Skin of body (tissue), 2 donors: ENCODE results near the gene SWSAP1. TPM values are rescaled to one million over a fixed set of nuclear protein-coding genes. Genes with fewer than 3 reads are reported as not detected.
"Not testable (repeated sequence)": the region's sequence is repeated elsewhere in the genome, so short reads cannot be mapped to it uniquely, and the experiment has no call there.

Experiments used
- DNase-seq: peaks from one replicate; lab custom pipeline; 2025; lab: John Stamatoyannopoulos, UW
- total RNA-seq: library from RNA; depleted of rRNA; stranded (reverse); fragments of >200 nt; gene quantifications from one replicate; pipeline ENCODE4 v1.2.3, GENCODE V29; 2014

SWSAP1 gene
- total RNA-seq, 1 donor from 2014 or later = 0.30 TPM

- DNase-seq = no peak
Observed at GRCh38 chr19:11378319-11379189, 4.1 kb downstream of the SWSAP1 start.

- not testable (repeated sequence) for DNase-seq
Observed at GRCh38 chr19:11379269-11379845, 4.9 kb downstream of the SWSAP1 start.

GRCh38 chr19:11379857-11380350 lies 5.4 kb downstream of the SWSAP1 start:
- DNase-seq = no peak

GRCh38 chr19:11380653-11381537 lies 6.4 kb downstream of the SWSAP1 start:
- peak; percentile 94 for DNase-seq

GRCh38 chr19:11382898-11383705 lies 8.6 kb downstream of the SWSAP1 start:
- DNase-seq = no peak

GRCh38 chr19:11383706-11384048 lies 9.2 kb downstream of the SWSAP1 start:
- DNase-seq = no peak

- DNase-seq = no peak
Observed at GRCh38 chr19:11384778-11385129, 10.3 kb downstream of the SWSAP1 start.

- no peak for DNase-seq
Observed at GRCh38 chr19:11387162-11388034, 12.9 kb downstream of the SWSAP1 start.

- no peak for DNase-seq
Observed at GRCh38 chr19:11390359-11390758, 15.9 kb downstream of the SWSAP1 start.

GRCh38 chr19:11390933-11391680 lies 16.6 kb downstream of the SWSAP1 start:
- no peak for DNase-seq

GRCh38 chr19:11397089-11397610 lies 22.7 kb downstream of the SWSAP1 start:
- DNase-seq = no peak

- DNase-seq = no peak
Observed at GRCh38 chr19:11399667-11400066, 25.2 kb downstream of the SWSAP1 start.

- DNase-seq = no peak
Observed at GRCh38 chr19:11400798-11401197, 26.3 kb downstream of the SWSAP1 start.

- no peak for DNase-seq
Observed at GRCh38 chr19:11401808-11402543, 27.5 kb downstream of the SWSAP1 start.

GRCh38 chr19:11404588-11405222 lies 30.2 kb downstream of the SWSAP1 start:
- DNase-seq = no peak

GRCh38 chr19:11405846-11406643 lies 31.6 kb downstream of the SWSAP1 start:
- no peak for DNase-seq

- not testable (repeated sequence) for DNase-seq
Observed at GRCh38 chr19:11406703-11407236, 32.3 kb downstream of the SWSAP1 start.
